ENCODE results near the gene FLYWCH2.

The FLYWCH2 gene

GRCh38 chr16:2905988-2906387 is 23.0 kb downstream of the FLYWCH2 start:
- ChIA-PET CTCF (interaction anchor here (0.8 to 1.7 kb wide), 9 partner anchors 8 to 189 kb away, joined by 3 to 11 read pairs (median 5); partner anchors contain the start of gene FLYWCH2), POLR2A (interaction anchor here (0.6 to 1.5 kb wide), 18 partner anchors 9 to 599 kb away, joined by 3 to 40 read pairs (median 4); partner anchors contain the start of genes ELOB, FLYWCH2 and SRRM2)
- no peaks in the 10 kb centered on the region for H3K9me3 ChIP-seq (ENCODE audit: control insufficient read depth, insufficient read depth, low read depth, low read length)
- no peak overlapping the region for H3K4me3 ChIP-seq (ENCODE audit: low read depth, low read length)
- H3K27ac ChIP-seq (ENCODE audit: extremely low read depth, low read depth, low read length) = no peak overlapping the region
- H3K4me1 ChIP-seq (ENCODE audit: control insufficient read depth, insufficient read depth, low read length) = peaks cover 3% of the 10 kb centered on the region; the same call in 1 of the 2 replicates
- TF ChIP-seq ZBTB6 (tag by site-specific recombination; IDR thresholded peaks at IDR 0.05) = no peak
- TF ChIP-seq TRIM28 (IDR thresholded peaks at IDR 0.05; ENCODE audit: borderline replicate concordance, low read length) = no peak
- TF ChIP-seq KLF10 (tag by site-specific recombination; IDR thresholded peaks at IDR 0.05) = peak; percentile 90
- TF ChIP-seq ZBTB26 (tag by site-specific recombination; optimal IDR thresholded peaks at IDR 0.05) = no peak
- TF ChIP-seq, protein P1, sequence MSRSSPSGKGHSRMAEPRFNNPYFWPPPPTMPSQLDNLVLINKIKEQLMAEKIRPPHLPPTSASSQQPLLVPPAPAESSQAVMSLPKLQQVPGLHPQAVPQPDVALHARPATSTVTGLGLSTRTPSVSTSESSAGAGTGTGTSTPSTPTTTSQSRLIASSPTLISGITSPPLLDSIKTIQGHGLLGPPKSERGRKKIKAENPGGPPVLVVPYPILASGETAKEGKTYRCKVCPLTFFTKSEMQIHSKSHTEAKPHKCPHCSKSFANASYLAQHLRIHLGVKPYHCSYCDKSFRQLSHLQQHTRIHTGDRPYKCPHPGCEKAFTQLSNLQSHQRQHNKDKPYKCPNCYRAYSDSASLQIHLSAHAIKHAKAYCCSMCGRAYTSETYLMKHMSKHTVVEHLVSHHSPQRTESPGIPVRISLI (tag by site-specific recombination; IDR thresholded peaks at IDR 0.05) = no peak
- peak; percentile 68 for TF ChIP-seq IKZF3 (tag by site-specific recombination; IDR thresholded peaks at IDR 0.05)
- TF ChIP-seq ZNF366 (tag by site-specific recombination; conservative IDR thresholded peaks at IDR 0.05) = peak; percentile 83
- TF ChIP-seq TCF7L2 (IDR thresholded peaks at IDR 0.05; ENCODE audit: borderline replicate concordance, low read depth, low read length) = no peak
- TF ChIP-seq KLF16 (tag by site-specific recombination; IDR thresholded peaks at IDR 0.05) = no peak
- TF ChIP-seq KLF9 (tag by site-specific recombination; IDR thresholded peaks at IDR 0.05; ENCODE audit: low read depth) = 0 out of 2 replicates have a peak, but pooled peaks have one; percentile 2
- TF ChIP-seq, protein P2, sequence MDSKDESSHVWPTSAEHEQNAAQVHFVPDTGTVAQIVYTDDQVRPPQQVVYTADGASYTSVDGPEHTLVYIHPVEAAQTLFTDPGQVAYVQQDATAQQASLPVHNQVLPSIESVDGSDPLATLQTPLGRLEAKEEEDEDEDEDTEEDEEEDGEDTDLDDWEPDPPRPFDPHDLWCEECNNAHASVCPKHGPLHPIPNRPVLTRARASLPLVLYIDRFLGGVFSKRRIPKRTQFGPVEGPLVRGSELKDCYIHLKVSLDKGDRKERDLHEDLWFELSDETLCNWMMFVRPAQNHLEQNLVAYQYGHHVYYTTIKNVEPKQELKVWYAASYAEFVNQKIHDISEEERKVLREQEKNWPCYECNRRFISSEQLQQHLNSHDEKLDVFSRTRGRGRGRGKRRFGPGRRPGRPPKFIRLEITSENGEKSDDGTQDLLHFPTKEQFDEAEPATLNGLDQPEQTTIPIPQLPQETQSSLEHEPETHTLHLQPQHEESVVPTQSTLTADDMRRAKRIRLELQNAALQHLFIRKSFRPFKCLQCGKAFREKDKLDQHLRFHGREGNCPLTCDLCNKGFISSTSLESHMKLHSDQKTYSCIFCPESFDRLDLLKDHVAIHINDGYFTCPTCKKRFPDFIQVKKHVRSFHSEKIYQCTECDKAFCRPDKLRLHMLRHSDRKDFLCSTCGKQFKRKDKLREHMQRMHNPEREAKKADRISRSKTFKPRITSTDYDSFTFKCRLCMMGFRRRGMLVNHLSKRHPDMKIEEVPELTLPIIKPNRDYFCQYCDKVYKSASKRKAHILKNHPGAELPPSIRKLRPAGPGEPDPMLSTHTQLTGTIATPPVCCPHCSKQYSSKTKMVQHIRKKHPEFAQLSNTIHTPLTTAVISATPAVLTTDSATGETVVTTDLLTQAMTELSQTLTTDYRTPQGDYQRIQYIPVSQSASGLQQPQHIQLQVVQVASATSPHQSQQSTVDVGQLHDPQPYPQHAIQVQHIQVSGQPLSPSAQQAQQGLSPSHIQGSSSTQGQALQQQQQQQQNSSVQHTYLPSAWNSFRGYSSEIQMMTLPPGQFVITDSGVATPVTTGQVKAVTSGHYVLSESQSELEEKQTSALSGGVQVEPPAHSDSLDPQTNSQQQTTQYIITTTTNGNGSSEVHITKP (tag by site-specific recombination; IDR thresholded peaks at IDR 0.05) = peak; percentile 54
- peak; percentile 20 for TF ChIP-seq KLF1 (tag by site-specific recombination; IDR thresholded peaks at IDR 0.05)
- no peak for TF ChIP-seq ZNF473 (tag by site-specific recombination; IDR thresholded peaks at IDR 0.05)
- TF ChIP-seq ZNF449 (tag by site-specific recombination; IDR thresholded peaks at IDR 0.05) = no peak
- TF ChIP-seq MYNN (tag by site-specific recombination; IDR thresholded peaks at IDR 0.05; ENCODE audit: borderline replicate concordance) = peak; percentile 58; the same call in 1 of the 2 replicates
- H3K36me3 ChIP-seq (ENCODE audit: control insufficient read depth in 2 of 2, insufficient read depth in 1 of 2, low read length in 2 of 2) = no peaks in the 10 kb centered on the region

Data from HEK293 (cell line).